Ramos (cell line): ENCODE results near the gene ZNF276.

ENCODE experiments used
- in situ Hi-C: fragments of 300-500 bp; cut with MboI; formaldehyde crosslinking; loops from one replicate; pipeline ENCODE4 v1.14.3; 2022; ENCODE audit warnings: low sequenced_read_pairs; ENCODE audit not compliant: unreplicated experiment

The ZNF276 gene

GRCh38 chr16:89709716-89710432 is 11.5 kb upstream of the ZNF276 start:
- in situ Hi-C loops = no loop called here

- in situ Hi-C loops = no loop called here
These were observed 10.4 kb upstream of the ZNF276 start for GRCh38 chr16:89710709-89711564.

- in situ Hi-C loops = no loop called here
These were observed 9.6 kb upstream of the ZNF276 start for GRCh38 chr16:89711601-89712273.

GRCh38 chr16:89712274-89712781 is 9.0 kb upstream of the ZNF276 start:
- in situ Hi-C loops = no loop called here

GRCh38 chr16:89716493-89716892 is 4.8 kb upstream of the ZNF276 start:
- in situ Hi-C loops = no loop called here

- in situ Hi-C loops = no loop called here
These were observed 4.2 kb upstream of the ZNF276 start for GRCh38 chr16:89716916-89717687.

GRCh38 chr16:89717688-89718505 is 3.4 kb upstream of the ZNF276 start:
- in situ Hi-C loops = no loop called here

GRCh38 chr16:89720551-89720812 is 855 bp upstream of the ZNF276 start:
- in situ Hi-C loops = no loop called here

GRCh38 chr16:89721546-89722391 is 432 bp downstream of the ZNF276 start:
- in situ Hi-C loops = no loop called here

- in situ Hi-C loops = no loop called here
These were observed 1.3 kb downstream of the ZNF276 start for GRCh38 chr16:89722392-89723278.

- in situ Hi-C loops = no loop called here
These were observed 2.2 kb downstream of the ZNF276 start for GRCh38 chr16:89723279-89724250.

GRCh38 chr16:89727406-89728120 is 6.2 kb downstream of the ZNF276 start:
- in situ Hi-C loops = no loop called here

GRCh38 chr16:89729293-89729692 is 8.0 kb downstream of the ZNF276 start:
- in situ Hi-C loops = no loop called here

- in situ Hi-C loops = no loop called here
These were observed 8.7 kb downstream of the ZNF276 start for GRCh38 chr16:89729863-89730593.

- in situ Hi-C loops = no loop called here
These were observed 9.4 kb downstream of the ZNF276 start for GRCh38 chr16:89730610-89731234.
